ENCODE data around the gene IQSEC1.

IQSEC1 gene

GRCh38 chr3:12964711-12965612, 108.3 kb downstream of the IQSEC1 start:
- DNase-seq: no peak

GRCh38 chr3:12963922-12964701, 109.1 kb downstream of the IQSEC1 start:
- DNase-seq: no peak

GRCh38 chr3:12963231-12963896, 109.9 kb downstream of the IQSEC1 start:
- DNase-seq: peak in 1 of 2 donors; percentile 23

- DNase-seq: no peak
These were observed 110.9 kb downstream of the IQSEC1 start for GRCh38 chr3:12962292-12962691.

GRCh38 chr3:12961697-12962036, 111.6 kb downstream of the IQSEC1 start:
- no peak for DNase-seq

- no peak for DNase-seq
These were observed 112.1 kb downstream of the IQSEC1 start for GRCh38 chr3:12961007-12961696.

GRCh38 chr3:12960497-12960896, 112.7 kb downstream of the IQSEC1 start:
- no peak for DNase-seq

- peak in 1 of 2 donors; percentile 32 for DNase-seq
These were observed 113.3 kb downstream of the IQSEC1 start for GRCh38 chr3:12959838-12960378.

GRCh38 chr3:12959410-12959809, 113.8 kb downstream of the IQSEC1 start:
- DNase-seq: no peak

GRCh38 chr3:12957824-12958792, 115.1 kb downstream of the IQSEC1 start:
- no peak for DNase-seq

GRCh38 chr3:12957339-12957738, 115.9 kb downstream of the IQSEC1 start:
- no peak for DNase-seq

- no peak for DNase-seq
These were observed 116.9 kb downstream of the IQSEC1 start for GRCh38 chr3:12956316-12956660.

- no peak for DNase-seq
These were observed 117.4 kb downstream of the IQSEC1 start for GRCh38 chr3:12955651-12956315.

- peak in 1 of 2 donors; percentile 62 for DNase-seq
These were observed 118.2 kb downstream of the IQSEC1 start for GRCh38 chr3:12954891-12955650.

GRCh38 chr3:12954180-12954579, 119.0 kb downstream of the IQSEC1 start:
- no peak for DNase-seq

GRCh38 chr3:12953201-12953995, 119.8 kb downstream of the IQSEC1 start:
- no peak for DNase-seq

GRCh38 chr3:12952343-12953200, 120.7 kb downstream of the IQSEC1 start:
- DNase-seq: no peak
